Epithelial cell of proximal tubule (primary cell): ENCODE results near the gene LPAR3. TPM values are rescaled to one million over a fixed set of nuclear protein-coding genes. Genes with fewer than 3 reads are reported as not detected.

Source experiments
- DNase-seq: peaks from one replicate; pipeline ENCODE4 v3.0.0-alpha.2; 2011; ENCODE audit warnings: low read depth
- H3K4me3 ChIP-seq: 2 replicates; pipeline ENCODE4 v1.5.1; 2011; ENCODE audit warnings: low read depth, mild to moderate bottlenecking, low read length
- total RNA-seq: library from RNA; depleted of rRNA; stranded (reverse); fragments of >200 nt; gene quantifications from 2 replicates; pipeline ENCODE4 v1.2.3, GENCODE V29; 2015
- TF ChIP-seq, protein P1 (sequence below): conservative IDR thresholded peaks from 2 replicates; pipeline ENCODE4 v1.5.1; 2012; ENCODE audit warnings: low read depth, mild to moderate bottlenecking, low read length

The LPAR3 gene
- total RNA-seq, 1 donor from 2014 or later: 1.8 TPM

- no peak for DNase-seq
- TF ChIP-seq, protein P1, sequence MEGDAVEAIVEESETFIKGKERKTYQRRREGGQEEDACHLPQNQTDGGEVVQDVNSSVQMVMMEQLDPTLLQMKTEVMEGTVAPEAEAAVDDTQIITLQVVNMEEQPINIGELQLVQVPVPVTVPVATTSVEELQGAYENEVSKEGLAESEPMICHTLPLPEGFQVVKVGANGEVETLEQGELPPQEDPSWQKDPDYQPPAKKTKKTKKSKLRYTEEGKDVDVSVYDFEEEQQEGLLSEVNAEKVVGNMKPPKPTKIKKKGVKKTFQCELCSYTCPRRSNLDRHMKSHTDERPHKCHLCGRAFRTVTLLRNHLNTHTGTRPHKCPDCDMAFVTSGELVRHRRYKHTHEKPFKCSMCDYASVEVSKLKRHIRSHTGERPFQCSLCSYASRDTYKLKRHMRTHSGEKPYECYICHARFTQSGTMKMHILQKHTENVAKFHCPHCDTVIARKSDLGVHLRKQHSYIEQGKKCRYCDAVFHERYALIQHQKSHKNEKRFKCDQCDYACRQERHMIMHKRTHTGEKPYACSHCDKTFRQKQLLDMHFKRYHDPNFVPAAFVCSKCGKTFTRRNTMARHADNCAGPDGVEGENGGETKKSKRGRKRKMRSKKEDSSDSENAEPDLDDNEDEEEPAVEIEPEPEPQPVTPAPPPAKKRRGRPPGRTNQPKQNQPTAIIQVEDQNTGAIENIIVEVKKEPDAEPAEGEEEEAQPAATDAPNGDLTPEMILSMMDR: no peak
- H3K4me3 ChIP-seq: no peak overlapping the region
These were observed 130.3 kb downstream of the LPAR3 start for GRCh38 chr1:84762664-84763063.

Other genes starting within 250 kb of the LPAR3 start
- gene SSX2IP, start 202.7 kb downstream of the LPAR3 start, total RNA-seq: 12.5 and 13.2 TPM in 2 replicates
- gene MCOLN2, start 103.9 kb upstream of the LPAR3 start, total RNA-seq: 2.5 and 3.5 TPM in 2 replicates
- 3.1 and 3.7 TPM in 2 replicates for gene MCOLN3, start 155.3 kb upstream of the LPAR3 start, total RNA-seq